Effector memory CD4-positive, alpha-beta T cell (primary cell): ENCODE data around the gene NNMT.
A peak's percentile ranks its signal among the peaks of the same experiment; 100 is the strongest.
"Not testable (repeated sequence)": the region's sequence is repeated elsewhere in the genome, so short reads cannot be mapped to it uniquely, and the experiment has no call there.

Experiments used
- DNase-seq, 3 donors: peaks; one replicate each; pipeline ENCODE4 v3.0.0-alpha.2; 2020
- H3K27ac ChIP-seq: 2 replicates; pipeline ENCODE4 v1.7.0; 2013; ENCODE audit warnings: mild to moderate bottlenecking, low read length, moderate library complexity; ENCODE audit not compliant: insufficient read depth, poor library complexity, severe bottlenecking
- H3K27me3 ChIP-seq: replicated peaks from 2 replicates; pipeline ENCODE4 v1.7.0; 2013; ENCODE audit warnings: mild to moderate bottlenecking, low read length; ENCODE audit not compliant: insufficient read depth, control insufficient read depth, poor library complexity, severe bottlenecking
- H3K36me3 ChIP-seq: 2 replicates; pipeline ENCODE4 v1.7.0; 2013; ENCODE audit warnings: mild to moderate bottlenecking, low read length, moderate library complexity; ENCODE audit not compliant: control insufficient read depth, insufficient read depth
- H3K4me1 ChIP-seq: 2 replicates; pipeline ENCODE4 v1.7.0; 2013; ENCODE audit warnings: low read length, mild to moderate bottlenecking; ENCODE audit not compliant: control insufficient read depth, insufficient read depth, poor library complexity, severe bottlenecking
- H3K4me3 ChIP-seq: 2 replicates; pipeline ENCODE4 v1.7.0; 2013; ENCODE audit warnings: low read length, low read depth, mild to moderate bottlenecking; ENCODE audit not compliant: insufficient read depth, poor library complexity, severe bottlenecking
- H3K9me3 ChIP-seq: 2 replicates; pipeline ENCODE4 v1.7.0; 2013; ENCODE audit warnings: mild to moderate bottlenecking, low read length, moderate library complexity; ENCODE audit not compliant: control insufficient read depth

Gene NNMT

DNA sequence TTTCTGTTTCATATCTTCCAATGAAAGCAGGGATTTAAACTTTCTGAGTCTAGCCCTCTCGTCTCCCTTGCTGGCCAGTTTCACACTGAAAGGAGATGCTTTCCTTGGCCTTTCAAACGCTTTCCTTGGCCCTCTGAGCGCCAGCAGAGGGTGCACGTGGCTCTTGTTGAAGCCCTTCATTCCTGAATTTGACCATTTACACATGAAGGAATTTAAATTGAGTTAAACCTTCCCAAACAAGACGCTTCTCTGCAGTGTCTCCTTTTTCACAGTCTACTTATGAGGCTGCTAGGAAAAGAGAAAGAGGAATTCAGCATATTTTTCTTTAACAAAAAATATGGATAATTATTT lies 21.6 kb downstream of the NNMT start:
- Histone ChIP-seq H3K4me1 (no peaks in the 10 kb centered on the region), H3K9me3 (no peaks in the 10 kb centered on the region), H3K4me3 (no peak overlapping the region), H3K27ac (no peak overlapping the region), H3K36me3 (no peaks in the 10 kb centered on the region), H3K27me3 (no peaks in the 10 kb centered on the region)
- DNase-seq, result no peak

DNA sequence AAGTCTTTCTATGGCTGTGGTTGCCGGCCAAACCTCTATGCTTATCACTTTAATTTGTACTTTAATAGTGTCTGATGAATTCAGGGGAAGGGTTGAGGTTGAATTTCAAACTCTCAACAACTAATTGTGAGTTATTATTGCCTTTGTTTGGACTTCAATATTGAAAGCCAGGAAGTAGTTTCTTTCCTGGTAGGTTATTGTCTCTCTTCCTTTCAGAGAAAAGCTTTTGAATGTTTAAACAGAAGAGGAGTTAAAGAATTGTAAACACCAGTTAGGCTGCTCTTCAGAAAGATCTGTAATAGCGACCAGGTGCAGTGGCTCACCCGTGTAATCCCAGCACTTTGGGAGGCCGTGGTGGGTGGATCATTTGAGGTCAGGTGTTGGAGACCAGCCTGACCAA lies 22.2 kb downstream of the NNMT start:
- Histone ChIP-seq H3K4me3 (no peak overlapping the region), H3K9me3 (no peaks in the 10 kb centered on the region), H3K36me3 (no peaks in the 10 kb centered on the region), H3K27me3 (no peaks in the 10 kb centered on the region), H3K4me1 (no peaks in the 10 kb centered on the region), H3K27ac (no peak overlapping the region)
- no peak for DNase-seq

DNA sequence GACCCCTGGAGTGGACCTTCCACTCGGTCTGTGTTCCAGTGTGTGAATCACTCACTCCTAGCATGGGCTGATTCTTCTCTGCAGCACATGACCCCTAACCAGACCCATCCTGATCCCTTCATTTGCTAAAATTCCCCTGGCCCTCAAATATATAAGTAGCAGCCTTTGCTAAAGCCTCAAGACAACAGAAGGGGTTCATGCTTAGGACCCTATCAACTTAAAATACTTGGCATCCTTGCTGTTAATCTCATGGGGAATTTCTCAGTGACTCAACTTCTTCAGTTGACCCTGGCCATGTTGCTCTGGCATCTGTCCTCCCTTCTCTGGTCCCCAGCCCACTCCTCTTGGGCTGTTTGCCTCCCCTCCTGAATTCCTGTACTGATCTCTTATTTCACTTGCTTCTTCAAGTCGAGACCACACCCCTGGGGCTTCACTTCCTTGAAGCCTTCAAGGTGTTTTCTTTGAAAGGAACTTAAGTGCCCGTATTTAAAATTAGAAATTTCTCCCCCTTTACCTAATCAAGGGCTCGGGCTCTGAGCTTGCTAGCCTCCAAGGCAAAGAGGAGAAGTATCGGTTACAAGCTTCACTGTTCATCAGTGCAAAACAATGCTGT lies 23.6 kb downstream of the NNMT start:
- Histone ChIP-seq H3K27ac (no peak overlapping the region), H3K4me1 (no peaks in the 10 kb centered on the region), H3K36me3 (no peaks in the 10 kb centered on the region), H3K27me3 (no peaks in the 10 kb centered on the region), H3K9me3 (no peaks in the 10 kb centered on the region), H3K4me3 (no peak overlapping the region)
- DNase-seq, result no peak

DNA sequence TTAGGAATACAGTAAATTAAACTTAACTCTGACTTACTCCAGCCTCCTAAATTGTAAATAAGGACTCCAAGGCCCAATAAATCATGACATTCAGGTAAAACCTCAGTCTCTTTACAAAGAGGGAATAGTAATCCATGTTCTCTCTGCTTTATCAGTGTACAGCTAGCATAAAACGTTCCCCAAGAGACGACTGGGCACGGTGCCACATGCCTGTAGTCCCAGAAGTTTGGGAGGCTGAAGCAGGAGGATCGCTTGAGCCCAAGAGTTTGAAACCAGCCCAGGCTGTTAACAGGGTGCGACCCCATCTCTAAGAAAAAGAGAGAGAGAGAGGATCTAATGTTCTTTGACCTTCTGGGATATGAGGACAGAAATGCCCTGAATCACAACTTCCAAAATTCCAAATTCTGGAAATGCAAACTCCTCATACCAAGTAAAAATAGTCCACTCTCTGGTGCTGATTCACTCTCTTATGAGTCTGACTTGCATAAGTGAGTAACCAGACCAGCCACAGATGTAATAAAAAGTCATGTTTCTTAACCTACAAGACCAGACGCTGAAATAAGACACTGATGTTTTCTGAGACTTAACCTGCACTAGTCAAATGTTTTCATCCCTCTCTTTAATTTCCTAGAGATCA lies 25.5 kb downstream of the NNMT start:
- H3K4me1 ChIP-seq, result no peaks in the 10 kb centered on the region
- no peaks in the 10 kb centered on the region for H3K36me3 ChIP-seq
- H3K4me3 ChIP-seq, result no peak overlapping the region
- H3K27me3 ChIP-seq, result no peaks in the 10 kb centered on the region
- no peaks in the 10 kb centered on the region for H3K9me3 ChIP-seq
- no peak overlapping the region for H3K27ac ChIP-seq
- DNase-seq, result no peak

DNA sequence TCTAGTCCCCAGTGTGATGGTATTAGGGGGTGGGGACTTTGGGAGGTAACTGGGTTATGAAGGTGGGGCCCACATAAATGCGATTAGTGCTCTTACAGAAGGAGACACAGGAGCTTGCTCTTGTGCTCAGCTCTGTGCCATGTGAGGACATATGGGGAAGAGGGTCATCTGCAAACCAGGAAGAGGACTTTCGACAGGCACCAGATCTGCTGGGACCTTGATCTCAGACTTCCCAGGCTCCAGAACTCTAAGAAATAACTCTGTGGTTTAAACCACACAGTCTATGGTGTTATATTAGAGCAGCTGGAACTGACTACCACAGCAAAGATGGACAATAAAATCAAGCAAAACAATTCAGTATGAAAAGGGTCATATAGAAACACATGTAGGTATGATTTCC lies 26.7 kb downstream of the NNMT start:
- H3K27me3 ChIP-seq, result no peaks in the 10 kb centered on the region
- H3K9me3 ChIP-seq, result no peaks in the 10 kb centered on the region
- no peak overlapping the region for H3K27ac ChIP-seq
- H3K4me3 ChIP-seq, result no peak overlapping the region
- no peaks in the 10 kb centered on the region for H3K4me1 ChIP-seq
- DNase-seq, result no peak
- H3K36me3 ChIP-seq, result no peaks in the 10 kb centered on the region

DNA sequence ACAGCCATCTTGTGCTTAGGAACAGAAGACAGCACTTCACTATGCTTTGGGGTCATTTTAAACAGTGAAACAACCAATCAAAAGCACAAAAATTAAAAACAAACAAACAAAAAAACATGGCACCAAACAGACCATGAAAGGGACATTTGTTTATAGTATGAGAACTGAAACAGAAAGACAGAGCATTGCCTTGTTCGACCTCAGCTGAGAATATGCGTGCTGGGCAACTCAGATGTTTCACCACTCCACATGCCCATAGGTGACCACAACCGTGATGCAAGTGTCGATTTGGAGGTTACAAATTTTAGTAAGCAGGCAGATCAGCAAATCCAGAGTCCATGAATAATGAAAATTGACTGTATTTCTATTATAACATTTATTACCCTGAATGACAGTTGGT lies 30.0 kb downstream of the NNMT start:
- Histone ChIP-seq H3K27ac (no peak overlapping the region), H3K4me1 (no peaks in the 10 kb centered on the region), H3K9me3 (no peaks in the 10 kb centered on the region)

DNA sequence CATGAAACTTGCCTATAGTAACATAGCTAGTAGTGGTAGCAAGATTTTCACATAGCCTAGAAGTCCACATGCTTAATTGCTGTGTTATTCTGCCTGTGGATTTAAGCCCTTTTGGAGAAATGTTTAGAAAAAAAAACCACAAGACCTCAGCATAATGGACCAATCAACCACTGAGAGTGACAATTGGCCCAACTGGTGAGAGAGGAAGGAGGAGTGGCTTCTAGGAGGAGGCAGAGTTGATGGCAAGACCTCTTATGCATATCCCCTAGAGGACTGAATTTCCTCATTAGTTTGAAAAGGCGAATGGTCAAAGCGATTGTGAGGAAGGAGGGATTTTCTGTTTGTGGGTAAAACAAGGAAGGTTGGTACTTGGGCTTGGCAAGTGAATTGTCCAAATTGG lies 30.6 kb downstream of the NNMT start:
- Histone ChIP-seq H3K27me3 (no peaks in the 10 kb centered on the region), H3K27ac (no peak overlapping the region), H3K9me3 (no peaks in the 10 kb centered on the region), H3K4me3 (no peak overlapping the region), H3K4me1 (no peaks in the 10 kb centered on the region), H3K36me3 (no peaks in the 10 kb centered on the region)
- no peak for DNase-seq

More for the DNA sequence above, 30.0 kb downstream of the NNMT start:
- Histone ChIP-seq H3K36me3 (no peaks in the 10 kb centered on the region), H3K4me3 (no peak overlapping the region), H3K27me3 (no peaks in the 10 kb centered on the region)
- DNase-seq, result no peak

DNA sequence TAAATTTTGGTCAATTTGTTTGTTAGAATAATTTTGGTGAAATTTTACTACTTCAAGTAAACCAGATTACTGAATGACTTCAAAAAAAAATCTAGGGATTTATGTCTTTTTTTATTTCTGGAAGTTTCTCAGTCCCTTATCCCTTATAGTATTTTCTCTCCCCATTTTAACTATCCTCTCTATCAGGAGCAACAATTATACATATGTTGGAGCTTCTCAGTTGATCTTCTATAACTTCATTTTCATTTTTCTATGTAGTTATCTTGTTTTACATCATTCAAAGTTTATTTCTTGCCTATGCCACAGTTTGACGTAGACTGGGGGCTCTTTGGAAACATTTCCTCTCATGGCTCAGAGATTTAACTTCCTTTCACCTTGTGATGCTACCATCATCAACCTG lies 34.2 kb downstream of the NNMT start:
- Histone ChIP-seq H3K36me3 (no peaks in the 10 kb centered on the region), H3K27me3 (no peaks in the 10 kb centered on the region), H3K27ac (no peak overlapping the region), H3K4me3 (no peak overlapping the region), H3K9me3 (no peaks in the 10 kb centered on the region), H3K4me1 (no peaks in the 10 kb centered on the region)
- DNase-seq, result no peak

DNA sequence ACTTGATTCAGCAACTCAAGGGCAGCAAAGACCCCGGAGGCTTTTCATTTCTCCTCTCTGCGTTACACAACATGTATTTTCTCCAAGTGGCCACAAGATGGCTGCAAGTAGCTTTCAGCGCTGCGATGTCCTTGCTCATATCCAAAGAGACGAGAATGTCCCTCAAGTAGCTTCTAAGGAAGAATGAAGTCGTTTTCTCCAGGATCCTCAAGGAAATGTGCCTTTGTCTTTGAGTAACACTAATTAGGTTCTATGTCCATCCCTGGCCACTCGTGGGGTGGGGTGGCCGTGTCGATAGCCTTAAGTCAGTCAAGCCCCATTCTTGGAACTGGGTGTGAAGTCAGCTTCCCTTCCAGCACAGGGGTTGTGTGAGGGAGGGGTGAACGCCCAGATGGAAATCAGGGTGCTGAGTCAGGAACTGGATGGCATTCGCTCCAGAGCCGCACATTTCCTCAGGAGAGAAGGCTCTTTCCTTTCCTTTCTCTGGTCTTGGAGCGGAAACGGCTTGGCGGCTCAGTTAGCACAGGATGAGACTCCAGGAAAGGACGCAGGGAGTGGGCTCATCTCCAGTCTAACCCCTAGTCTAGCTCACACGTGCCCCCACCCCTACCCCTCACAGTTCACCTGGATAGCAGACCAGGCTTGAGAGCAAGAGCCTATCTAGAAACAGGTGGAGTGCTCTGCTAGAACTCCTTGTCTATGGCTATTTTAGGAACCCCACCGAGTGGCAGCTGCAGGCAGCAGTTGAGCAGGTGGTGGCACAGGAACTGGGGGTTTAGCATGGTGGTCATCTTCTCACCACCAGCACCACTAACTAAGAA lies 44.3 kb downstream of the NNMT start:
- no peaks in the 10 kb centered on the region for H3K4me1 ChIP-seq
- H3K9me3 ChIP-seq, result no peaks in the 10 kb centered on the region
- H3K4me3 ChIP-seq, result peak overlapping the region; percentile 31
- H3K27ac ChIP-seq, result no peak overlapping the region
- no peaks in the 10 kb centered on the region for H3K27me3 ChIP-seq
- no peaks in the 10 kb centered on the region for H3K36me3 ChIP-seq
- DNase-seq, result peak in 1 of 3 donors; percentile 5

DNA sequence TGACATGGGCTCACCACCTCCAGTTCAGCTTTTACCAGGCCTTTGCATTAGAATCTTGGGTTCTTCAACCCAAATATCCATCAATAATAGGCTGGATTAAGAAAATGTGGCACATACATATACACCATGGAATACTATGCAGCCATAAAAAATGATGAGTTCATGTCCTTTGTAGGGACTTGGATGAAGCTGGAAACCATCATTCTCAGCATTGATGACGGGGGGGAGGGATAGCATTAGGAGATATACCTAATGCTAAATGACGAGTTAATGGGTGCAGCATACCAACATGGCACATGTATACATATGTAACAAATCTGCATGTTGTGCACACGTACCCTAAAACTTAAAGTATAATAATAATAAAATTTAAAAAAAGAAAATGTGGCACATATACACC lies 45.5 kb downstream of the NNMT start:
- H3K36me3 ChIP-seq, DNase-seq, H3K4me3 ChIP-seq, H3K4me1 ChIP-seq, H3K27me3 ChIP-seq, H3K9me3 ChIP-seq, H3K27ac ChIP-seq: not testable (repeated sequence)
